IPS-11a (cell line): ENCODE data around the gene SEMG1.

ENCODE experiments used
- H3K4me3 ChIP-seq: one replicate; pipeline ENCODE4 v1.5.1; 2013; ENCODE audit warnings: low read depth, low read length, control low read depth

The SEMG1 gene

DNA sequence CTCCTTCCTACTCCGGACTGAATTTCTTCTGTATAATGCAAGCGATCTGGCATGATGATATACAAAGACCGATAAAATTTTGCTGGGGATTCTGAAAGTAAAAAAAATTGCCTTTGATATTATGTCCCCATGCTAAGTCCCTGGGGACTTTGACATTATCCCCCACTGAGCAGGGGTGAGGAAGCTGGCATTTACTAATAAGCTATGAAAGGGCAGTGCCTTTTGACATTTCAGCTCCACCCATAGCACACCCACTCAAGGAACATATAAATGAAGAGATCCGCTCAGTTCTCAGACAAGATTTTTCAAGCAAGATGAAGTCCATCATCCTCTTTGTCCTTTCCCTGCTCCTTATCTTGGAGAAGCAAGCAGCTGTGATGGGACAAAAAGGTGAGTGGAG is 14.2 kb downstream of the SEMG1 start, which contains the start of gene SEMG2:
Gene SEMG2, plus strand, starts transcription at position 298 of the 400 bp plus-strand sequence. Its CDS starts 17 bp downstream, at position 315.
- H3K4me3 ChIP-seq = no peak within 1 kb of the TSS

DNA sequence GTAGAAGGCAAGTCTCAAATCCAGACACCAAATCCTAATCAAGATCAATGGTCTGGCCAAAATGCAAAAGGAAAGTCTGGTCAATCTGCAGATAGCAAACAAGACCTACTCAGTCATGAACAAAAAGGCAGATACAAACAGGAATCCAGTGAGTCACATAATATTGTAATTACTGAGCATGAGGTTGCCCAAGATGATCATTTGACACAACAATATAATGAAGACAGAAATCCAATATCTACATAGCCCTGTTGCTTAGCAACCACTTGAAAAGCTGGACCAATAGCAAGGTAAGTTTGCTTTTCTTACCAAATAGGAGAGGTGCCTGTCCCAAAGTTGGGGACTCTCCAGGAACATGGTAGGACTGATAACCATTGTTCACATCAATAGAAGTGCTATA is 16.3 kb downstream of the SEMG1 start:
- H3K4me3 ChIP-seq = no peak overlapping the region

DNA sequence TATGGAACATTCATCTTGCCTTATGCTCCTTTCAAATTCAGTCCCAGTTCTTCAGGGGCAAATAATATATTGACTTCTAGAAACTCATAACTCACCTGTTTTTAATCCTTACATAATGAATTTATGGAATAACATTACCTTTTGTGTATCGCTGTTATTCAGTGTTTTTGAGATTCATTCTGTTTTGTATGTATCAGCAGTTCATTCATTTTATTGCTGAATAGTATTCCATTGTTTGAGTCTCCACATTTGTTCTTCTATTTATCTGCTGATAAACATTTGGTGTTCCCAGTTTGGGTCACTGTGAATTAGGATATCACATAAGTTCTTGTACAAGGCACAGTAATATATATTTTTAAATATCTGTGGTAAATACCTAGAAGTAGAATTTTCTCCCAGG is 19.5 kb downstream of the SEMG1 start:
- no peak overlapping the region for H3K4me3 ChIP-seq

DNA sequence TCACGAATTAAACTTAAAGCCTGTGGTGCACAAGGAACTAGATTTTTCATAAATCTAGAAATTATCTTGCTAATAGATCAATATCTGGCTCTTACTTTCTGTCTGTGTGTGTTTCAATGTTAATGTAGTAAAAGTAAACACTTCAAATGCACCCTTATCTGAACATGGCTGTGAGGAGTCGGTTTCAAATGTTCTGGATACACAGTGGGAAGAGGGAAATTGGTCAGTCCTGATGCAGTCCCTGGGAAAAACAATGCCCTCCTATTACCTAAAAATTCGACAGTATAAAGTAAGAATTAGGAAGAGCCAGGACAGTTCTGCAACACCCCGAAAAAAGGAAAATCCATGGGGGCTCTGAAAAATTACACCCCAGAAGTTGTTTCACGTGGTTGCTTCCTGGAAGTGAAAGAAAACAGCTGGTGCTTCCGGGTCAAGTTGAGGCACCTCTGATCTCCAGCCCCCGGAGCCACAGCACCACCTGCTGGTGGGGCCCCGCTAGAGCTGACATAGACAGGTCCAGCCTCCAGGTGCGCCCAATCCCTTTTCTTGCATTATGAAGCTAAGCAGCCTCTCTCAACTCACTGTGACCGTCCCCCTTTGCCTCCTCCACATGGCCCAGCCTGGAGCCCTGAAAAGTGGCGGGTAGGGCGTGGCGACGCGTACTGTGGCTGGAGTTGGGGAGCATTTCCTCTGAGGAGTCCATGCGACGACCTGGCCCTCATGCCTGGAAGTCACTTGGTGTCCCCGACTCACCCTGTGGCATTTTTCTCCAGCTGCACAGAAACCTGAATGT is 22.6 kb downstream of the SEMG1 start:
- H3K4me3 ChIP-seq = no peak overlapping the region

- H3K4me3 ChIP-seq = no peak overlapping the region
Observed at GRCh38 chr20:45230631-45231030, 23.8 kb downstream of the SEMG1 start.

- no peak overlapping the region for H3K4me3 ChIP-seq
Observed at GRCh38 chr20:45235995-45236394, 29.2 kb downstream of the SEMG1 start.

DNA sequence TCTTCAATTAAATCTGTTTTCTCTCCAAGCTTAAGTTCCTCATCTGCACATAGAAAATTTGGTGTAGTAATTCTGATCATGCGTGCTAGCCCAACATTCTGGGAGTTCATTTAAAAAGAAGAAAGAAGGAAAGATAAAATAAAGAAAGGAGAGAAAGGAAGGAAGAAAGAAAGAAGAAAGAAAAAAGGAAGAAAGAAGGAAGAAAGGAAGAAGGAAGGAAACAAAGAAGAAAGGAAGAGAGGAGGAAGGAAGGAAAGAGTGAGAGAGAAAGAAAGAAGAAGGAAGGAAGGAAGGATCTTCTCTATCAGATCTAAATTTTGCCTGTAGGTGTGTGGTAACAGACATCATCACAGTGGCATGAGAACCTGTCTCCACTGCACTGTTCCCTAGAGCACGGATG is 31.3 kb downstream of the SEMG1 start:
- H3K4me3 ChIP-seq = no peak overlapping the region

- H3K4me3 ChIP-seq = no peak overlapping the region
Observed at GRCh38 chr20:45246109-45246508, 39.3 kb downstream of the SEMG1 start.

GRCh38 chr20:45247865-45248264 is 41.0 kb downstream of the SEMG1 start:
- no peak overlapping the region for H3K4me3 ChIP-seq

- no peak overlapping the region for H3K4me3 ChIP-seq
Observed at GRCh38 chr20:45248609-45249008, 41.8 kb downstream of the SEMG1 start.

GRCh38 chr20:45251884-45252560 is 45.2 kb downstream of the SEMG1 start:
- no peak overlapping the region for H3K4me3 ChIP-seq

GRCh38 chr20:45253261-45253660 is 46.4 kb downstream of the SEMG1 start:
- no peak overlapping the region for H3K4me3 ChIP-seq

DNA sequence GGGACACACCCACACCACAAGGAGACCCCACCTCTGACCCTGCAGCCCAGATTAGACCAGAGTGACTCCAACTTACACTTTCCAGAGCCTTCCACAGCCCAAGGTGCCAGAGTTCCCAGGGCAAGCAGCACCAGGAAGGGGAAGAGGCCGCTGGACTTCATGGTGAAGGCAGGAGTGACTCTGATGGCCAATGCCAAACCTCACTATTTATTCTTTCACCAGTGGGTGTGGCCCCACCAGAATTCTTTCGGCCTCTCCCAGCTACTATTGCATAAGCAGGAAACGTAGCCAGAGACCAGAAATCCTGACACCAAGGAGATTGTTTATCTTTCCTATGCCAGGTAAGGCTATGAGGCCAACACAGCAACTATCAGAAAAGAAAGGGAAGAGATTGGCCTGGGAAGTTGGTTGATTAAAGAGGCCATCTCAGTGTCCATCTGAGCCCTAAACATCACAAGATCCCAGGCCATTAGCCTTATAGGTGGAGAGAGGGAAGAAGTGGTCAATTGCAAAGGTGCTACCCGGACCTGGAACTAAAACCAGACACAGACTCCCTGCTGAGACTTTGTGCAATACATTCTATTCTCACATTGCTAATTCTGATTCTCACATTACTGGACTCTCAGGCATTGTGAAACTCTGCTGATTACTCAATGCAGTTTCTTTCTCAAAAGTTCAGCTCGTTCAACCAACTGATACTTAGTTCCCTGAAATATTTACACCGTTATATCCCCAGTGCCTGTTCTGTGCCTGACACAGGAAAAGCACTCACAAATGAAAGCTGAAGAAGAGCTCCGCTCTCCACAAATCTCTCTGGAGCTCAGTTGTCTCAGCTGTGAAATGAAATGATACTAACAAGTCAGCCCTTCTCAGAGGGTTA is 47.8 kb downstream of the SEMG1 start, which contains the start of gene SLPI:
Gene SLPI, minus strand, starts transcription at position 182 of the 880 bp plus-strand sequence. Its CDS starts 21 bp downstream, at position 161.
- no peak within 1 kb of the TSS for H3K4me3 ChIP-seq

- no peak overlapping the region for H3K4me3 ChIP-seq
Observed at GRCh38 chr20:45257161-45257560, 50.3 kb downstream of the SEMG1 start.

DNA sequence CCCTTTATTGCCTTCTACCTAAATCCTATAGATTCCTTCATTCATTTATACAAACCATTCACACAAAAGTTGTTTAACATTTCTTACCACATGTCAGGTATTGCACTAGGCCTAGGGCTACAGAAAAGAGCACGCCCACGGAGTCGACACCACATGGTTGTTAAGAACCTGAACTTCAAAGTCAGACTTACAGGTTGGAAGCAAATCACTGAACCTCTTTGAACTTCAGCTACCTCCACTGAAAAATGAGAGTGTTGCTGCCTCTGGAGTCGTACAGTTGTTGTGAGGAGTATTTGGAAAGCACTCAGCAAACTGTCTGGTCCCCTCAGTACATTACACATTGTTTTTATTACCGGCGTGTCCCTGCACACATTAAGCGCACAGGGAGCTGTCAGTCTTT is 50.9 kb downstream of the SEMG1 start:
- no peak overlapping the region for H3K4me3 ChIP-seq

- H3K4me3 ChIP-seq = no peak overlapping the region
Observed at GRCh38 chr20:45258259-45258658, 51.4 kb downstream of the SEMG1 start.

- no peak overlapping the region for H3K4me3 ChIP-seq
Observed at GRCh38 chr20:45258664-45259063, 51.8 kb downstream of the SEMG1 start.
